ENCODE results near the gene PCF11.

DNA sequence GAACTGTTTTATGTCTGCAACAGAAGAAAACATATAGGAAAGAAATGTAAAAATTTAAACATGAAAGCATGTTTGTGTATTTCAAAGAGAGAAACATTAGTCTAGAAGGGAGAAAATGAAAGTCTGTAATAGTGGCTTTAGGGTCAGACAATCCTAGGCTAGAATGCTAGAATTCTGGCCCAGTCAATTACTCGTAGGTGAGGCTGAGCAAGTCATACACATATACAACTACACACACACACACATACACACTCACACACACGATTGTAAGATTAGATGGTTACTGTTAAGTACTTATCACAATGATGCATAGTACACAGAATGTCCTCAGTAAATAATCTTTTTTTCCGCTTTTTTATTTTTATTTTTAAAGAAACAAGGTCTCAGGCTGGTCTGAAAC is 37.7 kb upstream of the PCF11 start:
- TF ChIP-seq, protein P1, sequence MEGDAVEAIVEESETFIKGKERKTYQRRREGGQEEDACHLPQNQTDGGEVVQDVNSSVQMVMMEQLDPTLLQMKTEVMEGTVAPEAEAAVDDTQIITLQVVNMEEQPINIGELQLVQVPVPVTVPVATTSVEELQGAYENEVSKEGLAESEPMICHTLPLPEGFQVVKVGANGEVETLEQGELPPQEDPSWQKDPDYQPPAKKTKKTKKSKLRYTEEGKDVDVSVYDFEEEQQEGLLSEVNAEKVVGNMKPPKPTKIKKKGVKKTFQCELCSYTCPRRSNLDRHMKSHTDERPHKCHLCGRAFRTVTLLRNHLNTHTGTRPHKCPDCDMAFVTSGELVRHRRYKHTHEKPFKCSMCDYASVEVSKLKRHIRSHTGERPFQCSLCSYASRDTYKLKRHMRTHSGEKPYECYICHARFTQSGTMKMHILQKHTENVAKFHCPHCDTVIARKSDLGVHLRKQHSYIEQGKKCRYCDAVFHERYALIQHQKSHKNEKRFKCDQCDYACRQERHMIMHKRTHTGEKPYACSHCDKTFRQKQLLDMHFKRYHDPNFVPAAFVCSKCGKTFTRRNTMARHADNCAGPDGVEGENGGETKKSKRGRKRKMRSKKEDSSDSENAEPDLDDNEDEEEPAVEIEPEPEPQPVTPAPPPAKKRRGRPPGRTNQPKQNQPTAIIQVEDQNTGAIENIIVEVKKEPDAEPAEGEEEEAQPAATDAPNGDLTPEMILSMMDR (IDR thresholded peaks at IDR 0.05): no peak
- TF ChIP-seq POLR2A (IDR thresholded peaks at IDR 0.05): no peak

Measured in adrenal gland (tissue), 5 donors.